NCI-H2029 (cell line): ENCODE measurements around the gene ELMO1.
A peak's percentile ranks its signal among the peaks of the same experiment; 100 is the strongest.

Source experiments
- DNase-seq: peaks from one replicate; lab custom pipeline; 2025; lab: John Stamatoyannopoulos, UW

ELMO1 gene

DNA sequence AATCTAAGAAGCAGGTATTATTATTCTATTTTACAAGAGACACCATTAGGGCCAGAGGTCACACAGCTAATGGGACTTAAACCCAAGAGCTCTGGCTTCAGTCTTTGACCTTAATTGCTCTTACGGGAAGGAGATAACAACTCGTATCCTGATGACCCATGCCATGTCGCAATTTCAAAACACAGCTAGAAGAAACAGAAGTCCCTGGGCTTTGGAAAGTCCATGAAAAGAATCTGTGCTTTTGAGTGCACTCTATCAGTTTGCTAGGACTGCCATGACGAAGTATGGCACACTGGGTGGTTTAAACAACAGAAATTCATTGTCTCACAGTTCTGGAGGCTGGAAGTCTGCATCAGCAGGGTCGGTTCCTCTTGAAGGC lies 476.5 kb downstream of the ELMO1 start:
- no peak for DNase-seq

DNA sequence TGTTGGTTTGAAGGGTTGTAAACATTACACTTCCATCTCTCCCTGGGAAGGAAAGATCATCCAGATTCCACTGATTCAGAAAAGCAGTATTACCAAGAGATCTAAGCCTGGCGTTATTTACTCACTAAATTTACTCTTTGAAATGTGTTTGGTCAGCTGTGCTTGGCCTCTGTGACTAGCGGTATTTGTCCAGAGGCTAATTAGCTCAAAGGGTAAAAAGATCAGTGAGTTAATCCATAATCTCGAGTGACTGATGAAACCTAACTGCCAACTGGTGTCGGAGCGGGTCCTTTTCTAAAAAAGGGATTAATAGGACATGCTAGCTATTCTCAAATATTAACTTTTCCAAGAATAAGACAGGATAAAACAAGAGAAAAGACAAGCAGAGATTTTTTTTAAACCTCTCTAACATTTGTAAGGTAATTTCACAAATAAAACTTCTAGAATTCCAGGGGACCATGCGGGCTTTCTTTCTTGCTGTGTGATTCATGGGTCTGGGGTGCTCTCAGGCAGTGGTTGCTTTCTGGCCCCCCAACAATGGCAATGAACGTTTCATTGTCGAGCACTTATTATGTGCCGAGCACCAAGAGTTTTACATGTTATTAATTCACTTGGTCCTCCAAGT lies 477.0 kb downstream of the ELMO1 start:
- DNase-seq = peak; percentile 16

DNA sequence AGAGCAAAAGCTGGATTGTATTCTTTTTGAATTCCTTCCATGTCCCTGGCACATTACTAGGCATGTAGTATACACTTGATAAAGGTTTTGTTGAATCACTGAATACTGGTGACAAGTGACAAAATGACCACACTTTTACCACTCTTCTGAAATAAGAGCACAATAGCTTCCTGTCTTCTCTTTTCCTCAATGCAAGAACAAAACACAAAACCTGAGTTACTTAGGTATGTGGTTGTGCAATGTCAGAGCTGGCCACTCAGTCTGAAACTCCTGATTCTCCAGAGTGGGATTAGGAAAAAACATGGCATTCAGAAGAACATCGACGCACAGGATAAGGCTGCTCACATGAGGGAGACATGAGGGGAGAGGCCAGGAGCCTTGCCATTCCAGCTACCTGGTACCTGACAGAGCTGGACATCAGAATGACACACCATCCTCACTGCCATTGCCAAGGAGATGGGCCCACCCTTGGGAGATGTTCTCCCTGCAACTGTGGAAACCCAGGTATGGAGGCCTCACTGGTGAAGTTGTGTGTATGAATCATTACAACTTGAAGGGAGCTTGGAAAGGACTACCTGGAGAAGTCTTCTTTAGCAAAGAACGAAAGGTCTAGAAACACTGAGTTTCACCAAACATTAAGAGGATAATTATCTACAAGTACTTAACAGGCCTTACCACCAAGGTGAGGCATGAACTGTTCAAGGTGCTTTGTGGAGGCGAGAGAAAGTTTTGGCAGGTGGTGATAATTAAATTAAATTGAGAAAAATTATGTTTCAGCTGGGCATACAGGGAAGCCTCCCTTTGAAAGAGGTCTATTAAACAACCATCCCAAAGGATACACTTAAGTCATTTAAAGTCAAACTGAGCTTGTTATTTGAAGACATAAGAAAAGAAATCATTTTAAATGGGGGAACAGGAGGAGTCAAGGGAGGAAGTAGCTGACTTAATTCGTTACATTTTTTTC lies 477.8 kb downstream of the ELMO1 start:
- DNase-seq = no peak

DNA sequence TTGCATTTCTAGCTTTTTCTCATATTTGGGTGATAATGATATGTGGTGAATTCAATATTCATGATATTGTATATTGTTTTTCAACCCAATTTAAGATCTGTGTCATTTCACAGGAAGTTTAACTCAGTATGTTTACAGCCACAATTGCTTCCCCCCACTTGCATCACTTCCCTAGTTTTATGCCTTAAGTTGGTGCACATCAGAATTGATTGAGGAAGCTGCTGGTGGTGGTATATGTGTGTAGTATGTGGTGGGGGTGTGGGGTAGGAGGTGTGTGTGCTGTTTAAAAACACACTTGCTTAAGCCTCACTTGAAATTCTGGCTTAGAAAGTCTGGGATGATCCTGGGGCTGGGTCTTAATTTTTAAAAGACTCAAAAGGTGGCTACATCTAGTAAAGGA lies 479.3 kb downstream of the ELMO1 start:
- DNase-seq = no peak

DNA sequence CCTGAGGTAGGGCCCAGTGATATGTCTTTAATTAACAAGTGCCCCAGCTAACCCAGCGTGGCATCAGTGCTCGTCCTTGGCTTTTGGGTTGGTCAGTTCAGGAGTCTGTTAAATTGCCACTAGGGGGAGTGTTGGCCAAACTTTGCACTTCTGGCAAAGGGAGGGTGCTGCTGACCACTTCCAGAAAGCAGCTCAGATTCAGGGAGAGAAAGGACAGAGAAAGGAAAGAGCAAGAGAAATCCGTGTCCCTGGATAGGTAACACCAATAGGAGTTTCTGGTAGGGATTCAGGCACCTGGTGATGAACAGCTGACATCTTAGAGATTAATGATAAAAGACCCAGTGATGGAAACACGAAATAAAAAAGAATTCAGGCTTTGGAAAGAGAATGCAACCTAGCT lies 481.3 kb downstream of the ELMO1 start:
- no peak for DNase-seq

DNA sequence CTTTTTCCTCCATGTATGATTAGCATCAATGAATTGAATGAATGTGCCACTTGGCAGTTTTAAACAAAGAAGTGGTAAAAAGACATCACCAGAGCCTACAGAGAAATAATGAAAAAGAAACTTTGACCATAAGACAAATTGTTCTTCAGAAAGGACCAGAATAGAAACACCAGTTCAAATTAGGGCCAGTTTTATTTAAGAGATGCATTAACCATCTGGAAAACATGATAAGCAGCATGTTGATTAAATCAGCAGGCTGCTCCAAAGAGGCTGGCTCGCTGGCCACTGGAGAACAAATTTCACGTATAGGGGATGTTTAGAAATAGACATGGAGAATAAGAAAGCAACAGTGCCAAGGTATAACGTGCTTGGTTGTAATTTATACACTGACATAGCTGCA lies 482.0 kb downstream of the ELMO1 start:
- no peak for DNase-seq

DNA sequence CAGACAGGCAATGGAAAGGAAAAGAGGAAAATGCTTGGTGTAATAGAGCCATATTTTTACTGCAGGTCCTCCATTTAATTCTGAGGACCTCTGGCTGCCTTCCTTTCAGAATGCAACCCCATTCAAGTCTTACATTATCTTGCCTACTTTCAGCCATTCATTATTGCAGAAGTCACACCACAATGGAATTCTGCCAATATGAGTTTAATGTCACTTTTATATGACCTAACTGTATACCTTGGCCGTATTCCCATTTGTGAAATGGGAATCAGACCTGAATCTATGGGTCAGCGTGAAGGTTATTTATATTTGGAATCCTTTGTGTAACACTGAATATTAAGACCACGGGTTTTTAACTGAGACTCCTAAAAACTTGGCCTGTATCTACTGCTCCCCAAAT lies 482.6 kb downstream of the ELMO1 start:
- peak; percentile 54 for DNase-seq

DNA sequence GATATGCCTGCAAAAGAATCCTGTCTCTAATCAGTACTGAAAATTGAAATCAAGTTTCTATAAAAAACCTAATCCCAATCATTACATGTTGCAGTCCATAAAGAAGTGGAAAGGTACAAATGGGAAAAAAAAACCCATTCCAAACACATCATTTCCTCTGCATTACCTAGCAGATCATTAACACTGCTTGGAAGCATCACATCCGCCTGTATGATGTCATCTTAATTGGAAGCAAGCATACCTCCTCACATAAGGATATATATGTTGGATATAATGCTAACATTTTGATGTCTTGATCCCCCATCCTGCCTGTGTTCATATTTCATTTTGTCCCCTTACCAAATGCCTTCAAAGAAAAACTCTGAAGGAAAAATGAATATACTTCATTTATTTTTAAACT lies 483.0 kb downstream of the ELMO1 start:
- no peak for DNase-seq

DNA sequence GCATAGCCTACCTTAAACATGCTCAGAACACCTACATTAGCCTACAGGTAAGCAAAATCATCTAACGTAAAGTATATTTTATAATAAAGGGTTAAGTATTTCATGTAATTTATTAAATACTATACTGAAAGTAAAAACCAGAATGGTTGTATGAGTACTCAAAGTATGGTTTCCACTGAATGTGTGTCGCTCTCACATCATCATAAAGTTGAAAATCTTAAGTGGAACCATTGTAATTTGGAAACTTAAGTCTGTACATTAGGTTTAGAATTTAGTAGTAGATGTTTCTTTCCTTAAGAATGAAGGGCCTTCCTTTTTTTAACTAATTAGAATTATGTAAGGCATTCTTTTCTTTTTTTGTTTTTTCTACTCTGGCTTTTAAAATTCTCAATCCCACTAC lies 484.4 kb downstream of the ELMO1 start:
- no peak for DNase-seq

DNA sequence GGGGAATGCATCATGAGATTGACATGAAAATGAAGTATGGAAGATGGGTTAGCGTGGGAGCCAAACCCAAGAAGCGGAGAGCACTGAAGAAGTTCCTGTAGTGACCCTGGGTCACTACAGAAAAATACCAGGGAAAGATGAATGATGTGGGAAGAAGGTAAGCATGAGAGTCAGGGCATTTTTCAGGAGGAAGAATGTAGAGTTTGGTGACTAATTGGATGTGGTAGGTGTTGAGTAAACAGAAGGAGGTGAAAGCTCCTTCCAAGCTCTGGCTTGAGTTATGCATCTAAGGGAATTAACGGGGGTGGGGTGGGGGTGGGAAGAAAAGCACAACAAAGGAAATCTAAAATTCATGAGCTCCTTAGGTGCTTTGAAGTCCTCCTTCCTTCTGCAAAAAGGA lies 486.3 kb downstream of the ELMO1 start:
- no peak for DNase-seq

DNA sequence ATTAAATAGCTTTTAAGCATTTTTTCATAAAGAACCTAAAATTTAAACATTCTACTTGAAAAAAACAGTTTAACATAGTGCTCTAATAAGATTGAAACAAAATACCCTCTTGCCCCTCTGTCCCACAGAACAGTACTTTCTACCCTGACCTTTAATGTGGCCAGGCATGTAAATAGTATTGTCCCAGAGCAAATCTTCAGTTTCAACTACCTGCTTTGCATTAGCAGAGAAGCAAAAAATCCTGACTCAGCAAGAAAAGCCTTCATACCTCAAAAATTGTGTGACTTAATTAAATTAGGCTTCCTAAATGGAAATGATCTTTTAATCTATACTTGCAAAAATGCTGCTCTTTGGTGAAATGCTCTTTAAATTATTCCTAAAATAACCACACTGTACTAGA lies 487.0 kb downstream of the ELMO1 start:
- no peak for DNase-seq

DNA sequence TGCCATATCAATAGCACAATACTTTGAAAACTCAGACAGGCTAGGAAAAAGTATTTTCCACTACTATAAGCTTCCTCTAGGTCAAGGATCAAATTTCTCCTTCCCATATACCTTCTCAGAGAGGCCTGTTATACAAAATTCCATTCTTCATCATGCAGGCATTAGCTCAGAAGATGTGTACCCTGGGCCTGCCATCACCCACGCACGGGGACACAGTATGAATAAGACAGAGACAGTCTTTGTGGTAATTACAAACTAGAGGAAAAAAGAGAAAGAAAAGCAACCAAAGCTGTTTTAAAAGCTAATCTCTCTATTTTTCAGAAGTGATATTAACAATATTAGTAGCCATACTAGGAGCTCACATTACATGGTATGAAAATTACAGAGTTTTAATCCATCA lies 487.6 kb downstream of the ELMO1 start:
- DNase-seq = no peak

DNA sequence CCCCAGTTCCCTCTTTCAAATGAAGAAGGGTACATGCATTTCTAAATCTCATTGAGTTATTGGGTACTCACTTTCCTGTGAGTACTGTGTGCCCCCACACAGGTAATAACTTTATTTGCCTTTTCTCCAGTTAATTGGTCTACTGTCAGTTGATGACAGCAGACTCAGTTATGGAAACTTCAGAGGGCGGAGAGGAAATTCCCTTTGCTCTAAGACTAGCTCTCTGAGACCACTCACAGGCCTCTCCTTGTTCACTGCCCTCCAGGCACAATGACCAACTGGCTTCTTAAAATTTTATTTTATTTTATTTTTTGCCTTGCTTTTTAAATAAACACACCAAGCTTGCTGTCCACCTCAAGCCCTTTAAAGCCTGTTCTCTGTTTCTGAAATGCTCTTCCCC lies 488.6 kb downstream of the ELMO1 start:
- no peak for DNase-seq

DNA sequence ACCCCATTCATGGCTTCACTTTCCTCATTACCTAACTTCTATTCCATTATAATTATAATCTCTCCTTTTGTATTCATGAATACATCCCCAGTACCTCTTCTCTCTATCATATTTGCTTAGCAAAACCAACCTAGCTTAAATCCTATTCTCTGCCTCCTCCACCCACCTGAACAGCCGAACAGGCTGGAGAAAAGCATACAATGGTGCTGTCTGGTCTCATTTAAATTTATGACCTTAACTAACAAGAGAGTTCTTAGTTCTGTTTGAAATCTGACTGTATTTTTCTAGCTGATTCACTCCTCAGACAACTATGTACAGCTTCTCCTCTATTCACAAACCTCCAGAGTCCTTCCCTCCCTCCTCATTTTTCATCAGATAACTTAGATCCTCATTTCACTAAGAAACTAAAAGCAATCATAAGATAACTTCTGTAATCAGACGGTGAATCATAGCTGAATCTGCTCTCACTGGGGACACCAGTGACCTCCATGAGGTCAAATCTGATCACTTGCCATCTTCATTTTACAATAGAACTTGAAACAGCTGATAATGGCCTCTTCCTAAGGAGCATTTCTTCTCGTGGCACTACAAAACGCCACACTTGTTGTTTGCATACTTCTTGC lies 490.4 kb downstream of the ELMO1 start:
- DNase-seq = no peak

DNA sequence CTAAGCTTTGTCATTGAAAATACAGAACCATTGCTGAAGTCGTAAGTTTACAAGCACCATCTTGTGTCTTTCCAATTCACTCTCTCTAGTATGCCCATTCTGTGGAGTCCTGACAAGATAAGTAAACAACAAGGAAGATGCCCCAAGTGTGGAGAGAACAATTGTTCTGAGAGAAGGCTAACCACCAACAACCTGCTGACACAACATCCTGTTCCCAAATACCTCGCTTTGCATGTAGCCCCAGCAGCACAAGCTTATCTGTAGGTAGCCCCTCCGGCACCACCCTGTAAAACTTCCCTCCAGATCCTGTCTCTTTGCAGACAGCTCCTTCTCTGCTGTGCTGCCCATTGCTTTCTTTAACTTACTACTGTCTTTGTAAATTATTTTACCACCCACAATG lies 491.0 kb downstream of the ELMO1 start:
- no peak for DNase-seq

DNA sequence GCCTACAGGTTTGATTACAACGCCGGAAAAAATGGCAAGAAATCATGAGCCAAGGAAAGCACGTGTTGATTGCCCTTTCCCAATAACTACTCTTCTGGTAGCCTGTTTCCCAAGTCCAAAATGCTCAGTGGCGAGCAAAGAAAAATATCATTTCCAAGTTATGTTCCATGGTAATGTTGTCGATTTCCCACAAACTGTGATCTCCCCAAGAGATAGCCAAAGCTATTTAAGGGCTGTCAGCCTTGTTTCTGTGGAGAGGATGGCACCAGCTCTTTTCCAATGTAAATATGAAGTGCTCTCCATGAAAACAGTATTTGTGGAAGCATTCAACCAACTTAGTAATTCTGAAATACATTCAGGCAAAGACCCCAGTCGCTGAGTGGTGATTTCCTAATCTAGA lies 491.9 kb downstream of the ELMO1 start:
- no peak for DNase-seq

DNA sequence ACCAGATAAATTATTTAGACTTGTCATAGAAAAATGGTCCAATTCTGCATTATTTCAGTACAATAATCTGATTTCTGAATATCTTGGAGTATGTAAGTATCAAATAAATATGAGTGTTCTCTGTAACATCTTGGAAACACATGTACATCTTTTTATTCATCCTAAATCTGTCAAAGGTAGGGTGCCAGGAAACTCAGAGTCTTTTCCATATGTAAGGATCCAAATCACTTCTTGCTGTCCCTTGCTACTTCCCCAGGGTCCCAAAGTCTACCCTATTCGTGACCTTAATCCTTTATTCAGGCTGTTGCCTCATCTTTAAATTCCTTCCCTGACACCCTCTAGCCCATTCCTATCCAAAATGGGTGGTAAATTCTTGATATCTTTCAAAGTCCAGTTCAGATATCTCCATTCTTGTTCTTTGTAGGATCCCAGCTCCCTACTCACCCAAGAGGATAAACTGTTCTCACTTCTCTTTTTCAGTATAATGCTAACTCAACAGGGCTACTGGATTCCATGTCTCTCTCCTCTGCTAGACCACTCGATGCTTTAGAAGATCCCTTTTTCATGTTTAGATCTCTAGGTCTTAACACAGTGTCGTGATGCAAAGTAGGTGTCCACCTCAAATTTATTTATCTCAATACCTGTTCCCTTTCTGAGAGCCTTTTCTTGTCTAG lies 493.1 kb downstream of the ELMO1 start:
- DNase-seq = no peak

DNA sequence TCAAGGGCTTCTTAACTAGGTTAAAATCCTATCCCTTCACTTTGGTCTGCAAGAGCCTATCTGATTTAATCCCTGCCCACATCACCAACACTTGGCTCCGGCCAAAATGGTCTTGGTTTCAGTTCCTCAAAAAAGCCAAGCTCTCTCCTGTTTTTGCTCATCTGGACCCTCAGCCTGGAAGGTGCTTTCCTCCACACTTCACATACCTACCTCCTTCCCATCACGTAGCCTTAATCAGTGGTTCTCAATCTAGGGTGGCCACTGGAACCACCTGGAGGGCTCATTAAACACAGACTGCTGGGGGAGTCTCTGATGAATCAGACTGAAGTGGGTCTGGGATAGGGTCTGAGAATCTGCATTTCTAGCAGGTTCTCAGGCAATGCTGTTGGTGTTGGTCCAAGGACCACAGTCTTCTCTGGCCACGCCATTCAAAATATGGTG lies 497.4 kb downstream of the ELMO1 start:
- no peak for DNase-seq

DNA sequence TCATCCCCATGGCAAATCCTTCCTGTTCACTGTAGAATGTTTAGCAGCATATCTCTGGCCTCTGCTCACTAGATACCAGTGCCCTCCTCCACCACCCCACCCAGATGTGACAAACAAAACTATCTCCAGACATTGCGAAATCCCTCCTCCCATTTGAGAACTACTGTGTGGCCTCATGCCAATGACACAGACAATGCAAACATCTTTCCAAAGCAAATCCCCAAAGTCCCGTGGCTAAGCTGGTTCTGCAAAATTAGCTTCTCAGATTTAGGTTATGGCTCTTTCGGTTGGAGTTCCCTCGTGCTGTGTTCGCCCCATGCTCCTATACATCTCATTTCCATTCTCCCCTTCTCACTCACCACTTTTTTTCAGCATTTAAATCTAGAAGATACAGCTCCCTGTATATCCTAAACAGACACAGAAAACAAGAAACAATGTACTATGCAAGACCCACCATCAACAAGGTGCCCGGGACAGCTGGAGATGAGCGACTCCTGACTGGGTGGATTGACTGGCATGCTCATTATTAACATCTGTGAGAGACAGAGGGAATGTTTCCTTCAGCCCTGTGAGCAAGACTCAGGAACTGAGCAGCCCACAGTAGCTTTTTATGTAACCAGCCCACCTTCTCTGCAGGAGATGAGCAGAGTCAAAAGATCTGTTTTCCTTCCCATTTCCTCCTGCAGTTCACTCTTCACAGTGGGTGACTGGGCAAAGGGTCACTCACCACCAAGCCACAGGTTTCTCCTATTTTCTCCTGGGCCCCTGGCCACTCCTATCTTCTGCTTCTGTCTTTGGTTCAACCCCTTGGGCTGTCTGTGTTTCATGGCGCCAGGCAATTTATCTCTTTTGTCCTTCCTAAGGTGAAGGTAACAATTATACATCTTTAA lies 498.7 kb downstream of the ELMO1 start:
- peak; percentile 48 for DNase-seq

DNA sequence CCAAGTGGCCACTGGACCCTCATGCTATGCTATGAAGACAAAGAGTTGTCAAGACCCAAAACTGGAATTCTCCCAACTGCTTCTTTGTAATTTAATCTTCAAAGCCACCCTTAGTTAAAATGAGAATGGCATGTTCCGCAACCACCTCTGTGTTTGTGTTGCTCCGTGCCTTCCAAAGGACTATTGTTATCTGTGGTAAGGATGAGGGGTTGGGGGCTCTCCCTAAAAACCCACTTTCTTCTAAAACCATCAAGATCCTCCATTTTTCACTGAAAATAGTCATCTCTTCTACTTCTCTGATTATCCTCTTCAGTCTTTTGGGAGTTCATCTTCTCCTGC lies 502.3 kb downstream of the ELMO1 start:
- DNase-seq = peak; percentile 73

DNA sequence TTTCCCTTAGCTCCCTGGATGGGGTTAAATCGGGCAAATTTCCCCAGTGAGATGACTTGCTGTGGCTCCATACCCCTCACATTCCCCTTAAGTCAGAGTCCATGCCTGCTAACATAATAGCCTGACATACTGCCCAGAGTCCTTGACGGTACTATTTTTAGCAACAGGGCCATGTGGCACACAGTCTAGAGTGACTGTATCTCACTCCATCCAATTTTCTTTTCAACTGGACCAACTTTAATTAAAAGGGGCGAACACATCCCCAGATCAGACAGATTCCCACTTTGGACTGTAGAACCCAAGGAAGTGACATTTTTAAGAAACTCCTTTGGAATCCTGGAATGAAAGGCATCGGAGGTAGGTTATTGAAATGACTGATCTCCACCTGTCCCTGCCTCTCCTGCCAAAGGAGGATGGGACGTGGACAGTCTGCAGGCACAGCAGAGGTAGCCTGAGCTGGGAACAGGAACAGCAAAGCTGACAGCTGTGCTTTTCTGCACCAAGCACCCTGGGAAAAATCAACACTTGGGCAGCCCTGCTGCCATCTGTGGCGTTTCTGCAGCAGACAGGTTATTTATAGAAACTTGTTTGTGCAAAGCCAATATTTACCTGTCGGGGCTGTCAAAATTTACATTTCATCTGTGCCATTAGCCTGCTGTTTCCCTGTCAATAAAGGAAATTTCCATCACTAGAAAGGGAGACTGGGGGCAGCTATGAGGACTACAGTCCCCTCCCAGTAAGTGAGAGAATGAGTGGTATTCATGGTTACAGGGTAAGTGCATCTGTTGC lies 502.9 kb downstream of the ELMO1 start:
- peak; percentile 91 for DNase-seq
